Astrocyte (in vitro differentiated cells and primary cell): Measurements from ENCODE around the gene LINGO3. TPM values are rescaled to one million over a fixed set of nuclear protein-coding genes. Genes with fewer than 3 reads are reported as not detected.

Experiments used
- DNase-seq: peaks from one replicate; pipeline ENCODE4 v3.0.0-alpha.2; 2010; ENCODE audit warnings: low read depth
- FAIRE-seq: peaks from 2 replicates; lab custom pipeline; 2011; peaks lifted over from hg19 to GRCh38; lab: Jason Lieb, UNC
- H2AFZ ChIP-seq: 2 replicates; pipeline ENCODE4 v1.6.0; 2012; ENCODE audit warnings: low read depth, low read length, inconsistent platforms
- H3K27ac ChIP-seq: 2 replicates; pipeline ENCODE4 v1.5.1; 2011; ENCODE audit warnings: low read depth, low read length, inconsistent platforms
- H3K27me3 ChIP-seq: 2 replicates; pipeline ENCODE4 v1.6.0; 2011; ENCODE audit warnings: low read length, inconsistent platforms; ENCODE audit not compliant: insufficient read depth
- H3K36me3 ChIP-seq: 2 replicates; pipeline ENCODE4 v1.5.1; 2011; ENCODE audit warnings: low read length, inconsistent platforms; ENCODE audit not compliant: insufficient read depth
- H3K4me1 ChIP-seq: 2 replicates; pipeline ENCODE4 v1.5.1; 2011; ENCODE audit warnings: low read length, inconsistent platforms; ENCODE audit not compliant: insufficient read depth
- H3K4me2 ChIP-seq: 2 replicates; pipeline ENCODE4 v1.6.0; 2012; ENCODE audit warnings: low read length, inconsistent platforms
- H3K4me3 ChIP-seq: 2 replicates; pipeline ENCODE4 v1.5.1; 2011; ENCODE audit warnings: low read depth, mild to moderate bottlenecking, low read length, inconsistent platforms; ENCODE audit not compliant: insufficient read depth
- H3K79me2 ChIP-seq: 2 replicates; pipeline ENCODE4 v1.6.0; 2012; ENCODE audit warnings: mild to moderate bottlenecking, low read length, inconsistent platforms; ENCODE audit not compliant: insufficient read depth
- H3K9ac ChIP-seq: 2 replicates; pipeline ENCODE4 v1.6.0; 2012; ENCODE audit warnings: mild to moderate bottlenecking, low read length, inconsistent platforms
- H3K9me3 ChIP-seq: 2 replicates; pipeline ENCODE4 v1.5.1; 2012; ENCODE audit warnings: low read depth, mild to moderate bottlenecking, low read length, inconsistent platforms; ENCODE audit not compliant: insufficient read depth
- H4K20me1 ChIP-seq: 2 replicates; pipeline ENCODE4 v1.6.0; 2012; ENCODE audit warnings: low read length, inconsistent platforms; ENCODE audit not compliant: insufficient read depth
- H3K27ac Mint-ChIP-seq: one replicate; pipeline ENCODE4 v1.8.0; 2021; ENCODE audit warnings: mild to moderate bottlenecking, mixed read lengths; ENCODE audit not compliant: unreplicated experiment
- H3K27me3 Mint-ChIP-seq: one replicate; pipeline ENCODE4 v1.8.0; 2021; ENCODE audit warnings: low read depth, mixed read lengths; ENCODE audit not compliant: unreplicated experiment
- H3K36me3 Mint-ChIP-seq: one replicate; pipeline ENCODE4 v1.8.0; 2021; ENCODE audit warnings: low read depth, mixed read lengths; ENCODE audit not compliant: unreplicated experiment
- H3K4me1 Mint-ChIP-seq: one replicate; pipeline ENCODE4 v1.8.0; 2021; ENCODE audit warnings: low read depth, mixed read lengths; ENCODE audit not compliant: unreplicated experiment
- H3K4me3 Mint-ChIP-seq: one replicate; pipeline ENCODE4 v1.8.0; 2021; ENCODE audit warnings: mild to moderate bottlenecking, moderate library complexity, mixed read lengths; ENCODE audit not compliant: unreplicated experiment
- H3K9me3 Mint-ChIP-seq: one replicate; pipeline ENCODE4 v1.8.0; 2021; ENCODE audit warnings: mild to moderate bottlenecking, mixed read lengths; ENCODE audit not compliant: unreplicated experiment
- EZH2 ChIP-seq: IDR thresholded peaks from 2 replicates; pipeline ENCODE4 v1.6.1; 2012; ENCODE audit warnings: mild to moderate bottlenecking, low read length, inconsistent platforms; ENCODE audit not compliant: insufficient read depth
- total RNA-seq: library from RNA; stranded (reverse); gene quantifications from 2 replicates; pipeline ENCODE4 v1.2.1, GENCODE V29; 2021
- TF ChIP-seq, protein P1 (sequence below): IDR thresholded peaks from 2 replicates; pipeline ENCODE4 v1.5.1; 2011; ENCODE audit warnings: low read depth, mild to moderate bottlenecking, inconsistent platforms, low read length, moderate library complexity; ENCODE audit not compliant: insufficient read depth

The LINGO3 gene
- total RNA-seq, 1 donor from 2014 or later = not detected

- Histone ChIP-seq H3K4me1 (no peaks in the 10 kb centered on the region), H4K20me1 (peaks cover 1% of the 10 kb centered on the region), H3K36me3 (no peaks in the 10 kb centered on the region), H3K27ac (no peak overlapping the region), H3K9me3 (no peaks in the 10 kb centered on the region), H3K27me3 (peaks cover 12% of the 10 kb centered on the region), H3K9ac (no peak overlapping the region), H3K4me3 (no peak overlapping the region), H3K79me2 (no peaks in the 10 kb centered on the region), H2AFZ (no peak overlapping the region), H3K4me2 (no peak overlapping the region)
- Mint-ChIP-seq H3K4me1 (no peaks in the 10 kb centered on the region), H3K27me3 (peaks cover 9% of the 10 kb centered on the region), H3K36me3 (no peaks in the 10 kb centered on the region), H3K4me3 (no peak overlapping the region), H3K27ac (peak overlapping the region; percentile 69), H3K9me3 (no peaks in the 10 kb centered on the region)
- no peak for DNase-seq
- no peak for FAIRE-seq
- TF ChIP-seq EZH2 = no peak
Observed at GRCh38 chr19:2355168-2356035, 47.4 kb upstream of the LINGO3 start.

GRCh38 chr19:2354670-2355069 is 46.7 kb upstream of the LINGO3 start:
- Mint-ChIP-seq H3K36me3 (no peaks in the 10 kb centered on the region), H3K4me1 (no peaks in the 10 kb centered on the region), H3K4me3 (no peak overlapping the region), H3K27me3 (peaks cover 8% of the 10 kb centered on the region), H3K9me3 (no peaks in the 10 kb centered on the region), H3K27ac (no peak overlapping the region)
- Histone ChIP-seq H3K36me3 (no peaks in the 10 kb centered on the region), H3K9me3 (no peaks in the 10 kb centered on the region), H2AFZ (no peak overlapping the region), H3K27me3 (peaks cover 9% of the 10 kb centered on the region), H3K9ac (no peak overlapping the region), H3K27ac (no peak overlapping the region), H3K4me2 (no peak overlapping the region), H3K4me3 (no peak overlapping the region), H4K20me1 (peaks cover 4% of the 10 kb centered on the region), H3K79me2 (no peaks in the 10 kb centered on the region), H3K4me1 (no peaks in the 10 kb centered on the region)
- no peak for TF ChIP-seq EZH2
- TF ChIP-seq, protein P1, sequence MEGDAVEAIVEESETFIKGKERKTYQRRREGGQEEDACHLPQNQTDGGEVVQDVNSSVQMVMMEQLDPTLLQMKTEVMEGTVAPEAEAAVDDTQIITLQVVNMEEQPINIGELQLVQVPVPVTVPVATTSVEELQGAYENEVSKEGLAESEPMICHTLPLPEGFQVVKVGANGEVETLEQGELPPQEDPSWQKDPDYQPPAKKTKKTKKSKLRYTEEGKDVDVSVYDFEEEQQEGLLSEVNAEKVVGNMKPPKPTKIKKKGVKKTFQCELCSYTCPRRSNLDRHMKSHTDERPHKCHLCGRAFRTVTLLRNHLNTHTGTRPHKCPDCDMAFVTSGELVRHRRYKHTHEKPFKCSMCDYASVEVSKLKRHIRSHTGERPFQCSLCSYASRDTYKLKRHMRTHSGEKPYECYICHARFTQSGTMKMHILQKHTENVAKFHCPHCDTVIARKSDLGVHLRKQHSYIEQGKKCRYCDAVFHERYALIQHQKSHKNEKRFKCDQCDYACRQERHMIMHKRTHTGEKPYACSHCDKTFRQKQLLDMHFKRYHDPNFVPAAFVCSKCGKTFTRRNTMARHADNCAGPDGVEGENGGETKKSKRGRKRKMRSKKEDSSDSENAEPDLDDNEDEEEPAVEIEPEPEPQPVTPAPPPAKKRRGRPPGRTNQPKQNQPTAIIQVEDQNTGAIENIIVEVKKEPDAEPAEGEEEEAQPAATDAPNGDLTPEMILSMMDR = no peak
- DNase-seq (no peak), FAIRE-seq (no peak)

DNA sequence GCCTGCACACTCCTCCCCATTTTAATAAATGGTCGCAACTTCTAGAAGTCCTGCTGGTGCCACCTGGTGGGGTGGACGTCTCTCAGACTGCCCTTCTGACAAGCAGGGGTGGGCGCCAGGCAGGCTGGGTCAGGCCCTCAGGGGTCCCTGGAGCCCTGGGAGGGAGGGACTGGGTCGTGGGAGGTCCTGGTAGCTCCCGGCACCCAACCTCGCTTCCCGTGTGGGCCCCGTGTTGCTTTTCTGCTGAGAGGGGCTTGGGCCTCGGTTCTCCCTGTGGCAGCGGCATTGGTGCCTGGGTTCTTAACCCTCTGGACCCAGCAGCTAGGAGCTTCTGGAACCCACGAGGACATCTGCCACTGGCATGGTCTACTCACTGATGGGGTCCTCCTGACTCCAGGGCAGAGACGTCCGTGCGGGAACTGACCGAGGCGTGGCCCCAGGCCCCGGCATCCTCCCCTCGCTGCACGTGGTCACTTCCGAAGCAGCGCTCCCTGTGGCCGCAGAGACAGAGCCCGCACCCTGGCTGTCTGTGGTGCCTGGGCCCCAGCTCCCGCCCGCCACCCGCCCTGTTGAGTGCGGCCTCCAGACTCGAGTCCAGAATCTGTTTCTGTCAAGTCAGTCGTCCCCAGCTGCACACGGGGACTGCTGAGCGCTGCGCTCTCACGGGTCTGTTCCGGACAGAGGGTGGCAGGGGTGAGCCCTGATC is 46.1 kb upstream of the LINGO3 start:
- H3K36me3 Mint-ChIP-seq = no peaks in the 10 kb centered on the region
- no peaks in the 10 kb centered on the region for H3K4me1 ChIP-seq
- H3K4me1 Mint-ChIP-seq = no peaks in the 10 kb centered on the region
- no peaks in the 10 kb centered on the region for H3K79me2 ChIP-seq
- H3K4me3 Mint-ChIP-seq = no peak overlapping the region
- peaks cover 6% of the 10 kb centered on the region for H3K27me3 Mint-ChIP-seq
- peaks cover 7% of the 10 kb centered on the region for H3K27me3 ChIP-seq
- DNase-seq (no peak), FAIRE-seq (no peak)
- H2AFZ ChIP-seq = no peak overlapping the region
- peaks cover 4% of the 10 kb centered on the region for H4K20me1 ChIP-seq
- no peak overlapping the region for H3K27ac Mint-ChIP-seq
- no peaks in the 10 kb centered on the region for H3K9me3 ChIP-seq
- no peak overlapping the region for H3K27ac ChIP-seq
- no peak overlapping the region for H3K4me2 ChIP-seq
- TF ChIP-seq, protein P1 = no peak
- no peak for TF ChIP-seq EZH2
- H3K36me3 ChIP-seq = no peaks in the 10 kb centered on the region
- no peak overlapping the region for H3K4me3 ChIP-seq
- H3K9me3 Mint-ChIP-seq = no peaks in the 10 kb centered on the region
- H3K9ac ChIP-seq = no peak overlapping the region
